HCT116 (cell line): ENCODE measurements around the gene EIF5B. TPM values are rescaled to one million over a fixed set of nuclear protein-coding genes. Genes with fewer than 3 reads are reported as not detected.

ENCODE experiments used
- ATAC-seq: fragments of 200-7000 bp; cut with Tn5 transposase; 2 replicates; pipeline ENCODE4 v1.9.1; 2020; ENCODE audit warnings: mild to moderate bottlenecking, moderate library complexity
- BruUV-seq: library from RNA; stranded (reverse); fragments of 400-500 nt; replicated peaks from 2 replicates; lab custom pipeline; 2021; lab: Mats Ljungman, UMichigan
- CTCF ChIA-PET: fragments of 300-600 bp; sonication (Branson Sonifier 250); formaldehyde crosslinking; loops from one replicate; lab custom pipeline; 2021; ENCODE audit warnings: antibody characterized with exemption; lab: Charles Lee
- POLR2A ChIA-PET: fragments of 300-600, 350-600 bp; sonication (Branson Sonifier 250); formaldehyde crosslinking; loops from one replicate; lab custom pipeline; 2021; ENCODE audit warnings: antibody characterized with exemption; lab: Charles Lee
- RAD21 ChIA-PET, 2 experiments: fragments of 300-600 bp; sonication (Branson Sonifier 250); formaldehyde crosslinking; loops; one replicate each; lab custom pipeline; 2023; ENCODE audit warnings: low total read pairs in 2 of 2; ENCODE audit not compliant: uncharacterized antibody in 2 of 2, unreplicated experiment in 2 of 2, low non-redundant PET in 1 of 2; lab: Charles Lee
- DNase-seq: peaks from one replicate; pipeline ENCODE4 v3.0.0-alpha.2; 2010; ENCODE audit warnings: low read depth, low spot score
- H2AFZ ChIP-seq: fragments of 200-600 bp; shearing (Covaris generic), sonication (generic); 2 replicates; pipeline ENCODE4 v1.6.1; 2017; ENCODE audit warnings: low read depth, mixed run types, mixed read lengths, antibody characterized with exemption, low read length; ENCODE audit not compliant: poor library complexity, severe bottlenecking
- H3K27ac ChIP-seq: 2 replicates; pipeline ENCODE4 v1.5.1; 2012; ENCODE audit warnings: low read depth, low read length
- H3K27me3 ChIP-seq: fragments of 200-600 bp; sonication (generic); 2 replicates; pipeline ENCODE4 v1.6.1; 2016; ENCODE audit warnings: mixed run types, low read length, mixed read lengths; ENCODE audit not compliant: insufficient read depth
- H3K36me3 ChIP-seq, 2 experiments: fragments of 200-500 bp in 1 of 2; fragments of 200-600 bp in 1 of 2; sonication (Bioruptor generic) in 1 of 2; sonication (generic) in 1 of 2; 2 replicates each; pipeline versions ENCODE4 v1.5.1 to v1.6.1; 2014 to 2016; ENCODE audit warnings: low read length in 2 of 2, inconsistent platforms in 1 of 2, mixed read lengths in 1 of 2, mixed run types in 1 of 2; ENCODE audit not compliant: insufficient read depth in 2 of 2, control insufficient read depth in 1 of 2
- H3K4me1 ChIP-seq, 2 experiments: fragments of 200-600 bp in 1 of 2; sonication (generic) in 1 of 2; 2 replicates each; pipeline versions ENCODE4 v1.5.1 to v1.6.1; 2012 to 2017; ENCODE audit warnings: low read length in 2 of 2, inconsistent platforms in 1 of 2, mild to moderate bottlenecking in 1 of 2, mixed read lengths in 1 of 2, mixed run types in 1 of 2, moderate library complexity in 1 of 2; ENCODE audit not compliant: insufficient read depth in 2 of 2, control insufficient read depth in 1 of 2
- H3K4me2 ChIP-seq: fragments of 200-600 bp; sonication (generic); 2 replicates; pipeline ENCODE4 v1.6.1; 2017; ENCODE audit warnings: mixed run types, low read length, mixed read lengths
- H3K4me3 ChIP-seq, 2 experiments: fragments of 200-600 bp in 1 of 2; sonication (generic) in 1 of 2; replicated peaks in 1 of 2; 2 replicates each; pipeline ENCODE4 v1.5.1; 2011 to 2016; ENCODE audit warnings: low read length in 2 of 2, control low read depth in 1 of 2, low read depth in 1 of 2, mild to moderate bottlenecking in 1 of 2, mixed read lengths in 1 of 2, mixed run types in 1 of 2
- H3K79me2 ChIP-seq: fragments of 200-600 bp; sonication (generic); 2 replicates; pipeline ENCODE4 v1.6.1; 2017; ENCODE audit warnings: mild to moderate bottlenecking, mixed run types, low read length, moderate library complexity, mixed read lengths; ENCODE audit not compliant: insufficient read depth
- H3K9ac ChIP-seq: fragments of 200-600 bp; sonication (generic); 2 replicates; pipeline ENCODE4 v1.6.1; 2016; ENCODE audit warnings: low read length, mixed read lengths
- H3K9me2 ChIP-seq: fragments of 200-600 bp; sonication (generic), shearing (Covaris generic); 2 replicates; pipeline ENCODE4 v1.6.1; 2017; ENCODE audit warnings: mixed run types, mild to moderate bottlenecking, moderate library complexity; ENCODE audit not compliant: insufficient read depth
- H3K9me3 ChIP-seq, 2 experiments: fragments of 200-500 bp in 1 of 2; fragments of 200-600 bp in 1 of 2; sonication (Bioruptor generic) in 1 of 2; sonication (generic) in 1 of 2; 2 replicates each; pipeline ENCODE4 v1.6.1; 2014 to 2017; ENCODE audit warnings: low read length in 2 of 2, mixed read lengths in 2 of 2, inconsistent platforms in 1 of 2, low read depth in 1 of 2, mild to moderate bottlenecking in 1 of 2, mixed run types in 1 of 2, moderate library complexity in 1 of 2; ENCODE audit not compliant: control insufficient read depth in 1 of 2, insufficient read depth in 1 of 2
- H4K20me1 ChIP-seq: fragments of 200-600 bp; sonication (generic), shearing (Covaris generic); 2 replicates; pipeline ENCODE4 v1.6.1; 2017; ENCODE audit warnings: mixed run types, mild to moderate bottlenecking, moderate library complexity; ENCODE audit not compliant: insufficient read depth
- CBX3 ChIP-seq: IDR thresholded peaks from 2 replicates; pipeline ENCODE4 v1.6.1; 2012; ENCODE audit warnings: low read depth
- EGR1 ChIP-seq: IDR thresholded peaks from 2 replicates; pipeline ENCODE4 v1.6.1; 2012; ENCODE audit warnings: low read depth
- ELF1 ChIP-seq: IDR thresholded peaks from 2 replicates; pipeline ENCODE4 v1.6.1; 2012; ENCODE audit warnings: low read depth, borderline replicate concordance
- EZH2 ChIP-seq: fragments of 200-600 bp; sonication (generic); IDR thresholded peaks from 2 replicates; pipeline ENCODE4 v1.6.1; 2017; ENCODE audit warnings: antibody characterized with exemption, mixed run types
- EZH2phosphoT487 ChIP-seq: fragments of 200-600 bp; IDR thresholded peaks from 2 replicates; pipeline ENCODE4 v1.6.1; 2018; ENCODE audit warnings: antibody characterized with exemption, borderline replicate concordance
- JUND ChIP-seq: IDR thresholded peaks from 2 replicates; pipeline ENCODE4 v1.6.1; 2012
- RAD21 ChIP-seq: IDR thresholded peaks from 2 replicates; pipeline ENCODE4 v1.6.1; 2012; ENCODE audit warnings: low read depth, mild to moderate bottlenecking
- SIN3A ChIP-seq: IDR thresholded peaks from 2 replicates; pipeline ENCODE4 v1.6.1; 2012; ENCODE audit warnings: low read depth
- SP1 ChIP-seq: IDR thresholded peaks from 2 replicates; pipeline ENCODE4 v1.6.1; 2012; ENCODE audit warnings: low read depth
- TCF7L2 ChIP-seq: IDR thresholded peaks from 2 replicates; pipeline ENCODE4 v1.7.0; 2011; ENCODE audit warnings: borderline replicate concordance, inconsistent platforms; ENCODE audit not compliant: insufficient read depth, insufficient read length; ENCODE audit errors: extremely low read depth
- ZFX ChIP-seq: fragments of 450-650 bp; IDR thresholded peaks from 2 replicates; pipeline ENCODE4 v1.6.1; 2017
- ZNF274 ChIP-seq: fragments of 200-500 bp; sonication (Bioruptor generic); IDR thresholded peaks from 2 replicates; pipeline ENCODE4 v1.6.1; 2014; ENCODE audit warnings: mild to moderate bottlenecking, low read depth, low read length, inconsistent platforms
- intact Hi-C: fragments of 100-400 bp; cut with micrococcal nuclease; formaldehyde crosslinking; loops from 2 replicates; pipeline ENCODE4 v1.10.0; 2022
- total RNA-seq: library from RNA; stranded (reverse); gene quantifications from one replicate; pipeline ENCODE4 v1.2.1, GENCODE V29; 2021; ENCODE audit not compliant: unreplicated experiment
- TF ChIP-seq, protein P1 (sequence below): IDR thresholded peaks from 2 replicates; pipeline ENCODE4 v1.6.1; 2012
- TF ChIP-seq, protein P2 (sequence below): IDR thresholded peaks from 2 replicates; pipeline ENCODE4 v1.6.1; 2011; ENCODE audit warnings: mild to moderate bottlenecking, low read length, moderate library complexity; ENCODE audit not compliant: insufficient replicate concordance; ENCODE audit errors: extremely low read depth

EIF5B gene
- total RNA-seq, 1 experiment from 2014 or later, result 65.9 TPM

DNA sequence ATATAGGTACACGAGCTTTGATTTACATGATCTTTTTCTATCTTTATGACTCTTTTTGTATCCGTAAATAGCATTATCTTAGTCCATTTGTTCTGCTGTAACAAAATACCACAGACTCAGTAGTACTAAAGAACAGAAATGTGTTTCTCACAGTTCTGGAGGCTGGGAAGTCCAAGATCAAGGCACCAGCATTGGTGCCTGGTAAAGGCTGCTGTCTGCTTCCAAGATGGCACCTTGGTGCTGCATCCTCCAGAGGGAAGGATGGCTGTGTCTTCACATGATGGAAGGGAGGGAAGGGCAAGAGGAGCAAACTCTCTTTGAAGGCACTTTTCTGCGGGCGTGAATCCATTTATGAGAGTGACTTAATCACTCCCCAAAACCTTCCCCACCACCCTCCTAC lies 36.0 kb downstream of the EIF5B start:
- intact Hi-C loops, result no loop called here
- no peak for ATAC-seq
- CTCF ChIA-PET, result no interaction called here

DNA sequence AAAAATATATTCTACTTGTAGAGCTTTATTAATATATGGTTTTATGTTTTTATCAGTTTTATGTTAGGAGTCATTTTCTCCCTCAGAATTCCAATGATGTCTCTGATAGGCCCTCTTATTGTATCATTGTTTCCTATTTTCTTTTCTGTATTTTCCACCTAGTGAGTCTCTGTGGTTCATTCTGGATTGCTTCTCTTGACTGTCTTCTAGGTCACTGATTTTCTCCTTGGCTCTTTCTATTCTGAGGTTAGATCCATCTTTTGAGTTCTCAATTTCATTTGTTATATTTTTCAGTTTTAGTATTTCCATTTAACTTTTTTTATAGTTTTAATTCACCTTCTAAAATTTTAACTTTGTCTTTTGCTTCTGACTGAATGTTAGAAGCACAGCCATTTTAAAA lies 37.6 kb downstream of the EIF5B start:
- Histone ChIP-seq H3K4me2 (no peak overlapping the region), H3K27ac (no peak overlapping the region), H3K4me3 (no peak overlapping the region), H3K4me1 (no peaks in the 10 kb centered on the region), H2AFZ (no peak overlapping the region), H3K27me3 (no peaks in the 10 kb centered on the region), H3K79me2 (peaks cover 31% of the 10 kb centered on the region), H4K20me1 (no peaks in the 10 kb centered on the region), H3K9me2 (no peaks in the 10 kb centered on the region), H3K9ac (no peak overlapping the region), H3K9me3 (no peaks in the 10 kb centered on the region), H3K36me3 (peaks cover 32 to 41% of the 10 kb centered on the region in 2 experiments)
- CTCF ChIA-PET, result interaction anchor here (1.2 kb wide), 1 partner anchor 9 kb away, joined by 4 read pairs; no protein-coding TSS in a partner anchor
- DNase-seq, result no peak
- RAD21 ChIA-PET, result no interaction called here
- intact Hi-C loops, result no loop called here
- POLR2A ChIA-PET, result no interaction called here
- no peak for ATAC-seq
- BruUV-seq, result no TSS peak
- TF ChIP-seq, protein P1, sequence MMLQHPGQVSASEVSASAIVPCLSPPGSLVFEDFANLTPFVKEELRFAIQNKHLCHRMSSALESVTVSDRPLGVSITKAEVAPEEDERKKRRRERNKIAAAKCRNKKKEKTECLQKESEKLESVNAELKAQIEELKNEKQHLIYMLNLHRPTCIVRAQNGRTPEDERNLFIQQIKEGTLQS, result no peak
- TF ChIP-seq EZH2 (no peak), EGR1 (no peak), TCF7L2 (no peak), JUND (no peak), EZH2phosphoT487 (no peak), RAD21 (no peak), ZNF274 (no peak)
- TF ChIP-seq, all 23 proteins: peak for 0

More for the DNA sequence above, 36.0 kb downstream of the EIF5B start:
- Histone ChIP-seq H3K79me2 (peaks cover 34% of the 10 kb centered on the region), H3K27ac (no peak overlapping the region), H3K36me3 (peaks cover 30 to 37% of the 10 kb centered on the region in 2 experiments), H3K4me2 (no peak overlapping the region), H3K9me2 (no peaks in the 10 kb centered on the region), H4K20me1 (no peaks in the 10 kb centered on the region), H3K9me3 (no peaks in the 10 kb centered on the region), H3K4me3 (no peak overlapping the region), H3K4me1 (no peaks in the 10 kb centered on the region), H3K27me3 (no peaks in the 10 kb centered on the region), H2AFZ (no peak overlapping the region), H3K9ac (no peak overlapping the region)
- no peak for DNase-seq
- BruUV-seq, result no TSS peak
- TF ChIP-seq CBX3, result no peak
- no peak for TF ChIP-seq SIN3A
- no peak for TF ChIP-seq SP1
- TF ChIP-seq ZNF274, result no peak
- TF ChIP-seq ELF1, result no peak
- TF ChIP-seq, protein P2, sequence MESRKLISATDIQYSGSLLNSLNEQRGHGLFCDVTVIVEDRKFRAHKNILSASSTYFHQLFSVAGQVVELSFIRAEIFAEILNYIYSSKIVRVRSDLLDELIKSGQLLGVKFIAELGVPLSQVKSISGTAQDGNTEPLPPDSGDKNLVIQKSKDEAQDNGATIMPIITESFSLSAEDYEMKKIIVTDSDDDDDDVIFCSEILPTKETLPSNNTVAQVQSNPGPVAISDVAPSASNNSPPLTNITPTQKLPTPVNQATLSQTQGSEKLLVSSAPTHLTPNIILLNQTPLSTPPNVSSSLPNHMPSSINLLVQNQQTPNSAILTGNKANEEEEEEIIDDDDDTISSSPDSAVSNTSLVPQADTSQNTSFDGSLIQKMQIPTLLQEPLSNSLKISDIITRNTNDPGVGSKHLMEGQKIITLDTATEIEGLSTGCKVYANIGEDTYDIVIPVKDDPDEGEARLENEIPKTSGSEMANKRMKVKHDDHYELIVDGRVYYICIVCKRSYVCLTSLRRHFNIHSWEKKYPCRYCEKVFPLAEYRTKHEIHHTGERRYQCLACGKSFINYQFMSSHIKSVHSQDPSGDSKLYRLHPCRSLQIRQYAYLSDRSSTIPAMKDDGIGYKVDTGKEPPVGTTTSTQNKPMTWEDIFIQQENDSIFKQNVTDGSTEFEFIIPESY, result no peak
- no peak for TF ChIP-seq ZFX
- no peak for TF ChIP-seq EGR1
- RAD21 ChIA-PET, result no interaction called here
- POLR2A ChIA-PET, result no interaction called here
